ENCODE measurements around the gene TMEM244. TPM values are rescaled to one million over a fixed set of nuclear protein-coding genes. Genes with fewer than 3 reads are reported as not detected.
"Not testable (repeated sequence)": the region's sequence is repeated elsewhere in the genome, so short reads cannot be mapped to it uniquely, and the experiment has no call there.

The TMEM244 gene
- total RNA-seq, 1 experiment from 2014 or later, result not detected

GRCh38 chr6:129802920-129803319 lies 58.2 kb downstream of the TMEM244 start:
- POLR2A ChIA-PET, result interaction anchor here (0.6 kb wide), 1 partner anchor 145 kb away, joined by 3 read pairs; no protein-coding TSS in a partner anchor
- DNase-seq (ENCODE audit: low spot score); H3K4me3 Mint-ChIP-seq; H3K4me1 Mint-ChIP-seq; H3K36me3 Mint-ChIP-seq; H3K27ac Mint-ChIP-seq; CTCF ChIA-PET; ATAC-seq; H3K27me3 Mint-ChIP-seq (ENCODE audit: low read depth): not testable (repeated sequence)
- H3K9me3 Mint-ChIP-seq, result peaks cover 36% of the 10 kb centered on the region

DNA sequence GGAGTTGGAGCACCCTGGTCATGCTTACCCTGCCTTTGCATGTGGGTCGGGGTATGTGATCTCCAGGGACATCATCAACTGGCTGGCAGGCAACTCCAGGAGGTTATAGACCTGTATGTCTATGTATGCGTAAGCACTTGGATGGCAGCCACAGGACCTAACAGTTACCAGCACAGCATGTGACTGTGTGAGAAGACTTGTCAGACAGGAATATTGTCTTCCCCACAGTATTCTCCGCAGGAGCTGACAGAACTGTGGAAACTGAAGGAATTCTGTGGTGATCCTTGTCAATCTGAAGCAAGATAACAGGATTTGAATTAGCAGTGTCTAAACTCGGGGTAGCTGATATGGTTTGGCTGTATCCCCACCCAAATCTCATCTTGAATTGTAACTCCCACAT lies 59.2 kb downstream of the TMEM244 start:
- ChIA-PET POLR2A (no interaction called here), CTCF (no interaction called here)
- Mint-ChIP-seq H3K4me1 (no peaks in the 10 kb centered on the region), H3K9me3 (peaks cover 31% of the 10 kb centered on the region), H3K4me3 (no peak overlapping the region), H3K27ac (no peak overlapping the region), H3K36me3 (peaks cover 9% of the 10 kb centered on the region), H3K27me3 (ENCODE audit: low read depth) (no peaks in the 10 kb centered on the region)
- no peak for TF ChIP-seq PREB (CRISPR knock-in tag; IDR thresholded peaks at IDR 0.05; ENCODE audit: borderline replicate concordance)
- TF ChIP-seq SMAD4 (CRISPR knock-in tag; IDR thresholded peaks at IDR 0.05), result no peak
- TF ChIP-seq, protein P1, sequence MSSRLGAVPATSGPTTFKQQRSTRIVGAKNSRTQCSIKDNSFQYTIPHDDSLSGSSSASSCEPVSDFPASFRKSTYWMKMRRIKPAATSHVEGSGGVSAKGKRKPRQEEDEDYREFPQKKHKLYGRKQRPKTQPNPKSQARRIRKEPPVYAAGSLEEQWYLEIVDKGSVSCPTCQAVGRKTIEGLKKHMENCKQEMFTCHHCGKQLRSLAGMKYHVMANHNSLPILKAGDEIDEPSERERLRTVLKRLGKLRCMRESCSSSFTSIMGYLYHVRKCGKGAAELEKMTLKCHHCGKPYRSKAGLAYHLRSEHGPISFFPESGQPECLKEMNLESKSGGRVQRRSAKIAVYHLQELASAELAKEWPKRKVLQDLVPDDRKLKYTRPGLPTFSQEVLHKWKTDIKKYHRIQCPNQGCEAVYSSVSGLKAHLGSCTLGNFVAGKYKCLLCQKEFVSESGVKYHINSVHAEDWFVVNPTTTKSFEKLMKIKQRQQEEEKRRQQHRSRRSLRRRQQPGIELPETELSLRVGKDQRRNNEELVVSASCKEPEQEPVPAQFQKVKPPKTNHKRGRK (CRISPR knock-in tag; IDR thresholded peaks at IDR 0.05; ENCODE audit: borderline replicate concordance), result no peak
- no peak for TF ChIP-seq JAZF1 (CRISPR knock-in tag; IDR thresholded peaks at IDR 0.05)
- no peak for TF ChIP-seq SMAD3 (CRISPR knock-in tag; IDR thresholded peaks at IDR 0.05; ENCODE audit: borderline replicate concordance)
- TF ChIP-seq STAT6 (CRISPR knock-in tag; conservative IDR thresholded peaks at IDR 0.05; ENCODE audit: low read depth), result no peak
- TF ChIP-seq FOXK1 (CRISPR knock-in tag; IDR thresholded peaks at IDR 0.05), result no peak
- no peak for TF ChIP-seq ZNF416 (CRISPR knock-in tag; IDR thresholded peaks at IDR 0.05)
- TF ChIP-seq ZNF317 (CRISPR knock-in tag; IDR thresholded peaks at IDR 0.05; ENCODE audit: borderline replicate concordance, low read depth), result no peak
- no peak for DNase-seq (ENCODE audit: low spot score)
- no peak for ATAC-seq

DNA sequence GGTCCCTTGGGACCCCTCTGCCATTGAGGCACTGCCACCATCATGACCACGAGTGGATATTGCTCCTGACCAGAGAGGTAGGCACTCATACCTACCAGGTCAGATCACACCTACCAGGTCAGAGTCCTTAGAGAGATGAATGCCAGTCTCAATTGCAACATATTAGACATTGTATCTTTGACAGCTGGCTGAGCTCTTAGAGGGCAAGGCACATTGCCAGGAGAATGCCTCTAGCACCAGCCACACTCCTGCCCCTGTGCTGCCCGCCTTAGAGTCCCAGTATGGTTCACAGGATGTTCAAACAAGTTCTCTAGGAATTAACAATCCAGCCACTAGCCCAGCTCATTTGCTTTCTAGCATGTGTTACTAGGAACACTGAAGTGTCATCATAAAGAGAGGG lies 65.9 kb downstream of the TMEM244 start:
- Mint-ChIP-seq H3K9me3 (peaks cover 8% of the 10 kb centered on the region), H3K4me3 (no peak overlapping the region), H3K4me1 (no peaks in the 10 kb centered on the region), H3K27me3 (ENCODE audit: low read depth) (no peaks in the 10 kb centered on the region), H3K27ac (no peak overlapping the region), H3K36me3 (no peaks in the 10 kb centered on the region)
- ChIA-PET CTCF (interaction anchor here (2.0 kb wide), 1 partner anchor 20 kb away, joined by 6 read pairs; no protein-coding TSS in a partner anchor), POLR2A (no interaction called here)
- no peak for DNase-seq (ENCODE audit: low spot score)
- no peak for ATAC-seq
- TF ChIP-seq ZNF121 (CRISPR knock-in tag; IDR thresholded peaks at IDR 0.05) (no peak), ZNF532 (CRISPR knock-in tag; IDR thresholded peaks at IDR 0.05; ENCODE audit: borderline replicate concordance) (no peak), ZNF317 (CRISPR knock-in tag; IDR thresholded peaks at IDR 0.05; ENCODE audit: borderline replicate concordance, low read depth) (no peak), KAT7 (CRISPR knock-in tag; IDR thresholded peaks at IDR 0.05; ENCODE audit: borderline replicate concordance) (no peak), ZNF425 (CRISPR knock-in tag; conservative IDR thresholded peaks at IDR 0.05) (no peak)
- TF ChIP-seq, protein P2, sequence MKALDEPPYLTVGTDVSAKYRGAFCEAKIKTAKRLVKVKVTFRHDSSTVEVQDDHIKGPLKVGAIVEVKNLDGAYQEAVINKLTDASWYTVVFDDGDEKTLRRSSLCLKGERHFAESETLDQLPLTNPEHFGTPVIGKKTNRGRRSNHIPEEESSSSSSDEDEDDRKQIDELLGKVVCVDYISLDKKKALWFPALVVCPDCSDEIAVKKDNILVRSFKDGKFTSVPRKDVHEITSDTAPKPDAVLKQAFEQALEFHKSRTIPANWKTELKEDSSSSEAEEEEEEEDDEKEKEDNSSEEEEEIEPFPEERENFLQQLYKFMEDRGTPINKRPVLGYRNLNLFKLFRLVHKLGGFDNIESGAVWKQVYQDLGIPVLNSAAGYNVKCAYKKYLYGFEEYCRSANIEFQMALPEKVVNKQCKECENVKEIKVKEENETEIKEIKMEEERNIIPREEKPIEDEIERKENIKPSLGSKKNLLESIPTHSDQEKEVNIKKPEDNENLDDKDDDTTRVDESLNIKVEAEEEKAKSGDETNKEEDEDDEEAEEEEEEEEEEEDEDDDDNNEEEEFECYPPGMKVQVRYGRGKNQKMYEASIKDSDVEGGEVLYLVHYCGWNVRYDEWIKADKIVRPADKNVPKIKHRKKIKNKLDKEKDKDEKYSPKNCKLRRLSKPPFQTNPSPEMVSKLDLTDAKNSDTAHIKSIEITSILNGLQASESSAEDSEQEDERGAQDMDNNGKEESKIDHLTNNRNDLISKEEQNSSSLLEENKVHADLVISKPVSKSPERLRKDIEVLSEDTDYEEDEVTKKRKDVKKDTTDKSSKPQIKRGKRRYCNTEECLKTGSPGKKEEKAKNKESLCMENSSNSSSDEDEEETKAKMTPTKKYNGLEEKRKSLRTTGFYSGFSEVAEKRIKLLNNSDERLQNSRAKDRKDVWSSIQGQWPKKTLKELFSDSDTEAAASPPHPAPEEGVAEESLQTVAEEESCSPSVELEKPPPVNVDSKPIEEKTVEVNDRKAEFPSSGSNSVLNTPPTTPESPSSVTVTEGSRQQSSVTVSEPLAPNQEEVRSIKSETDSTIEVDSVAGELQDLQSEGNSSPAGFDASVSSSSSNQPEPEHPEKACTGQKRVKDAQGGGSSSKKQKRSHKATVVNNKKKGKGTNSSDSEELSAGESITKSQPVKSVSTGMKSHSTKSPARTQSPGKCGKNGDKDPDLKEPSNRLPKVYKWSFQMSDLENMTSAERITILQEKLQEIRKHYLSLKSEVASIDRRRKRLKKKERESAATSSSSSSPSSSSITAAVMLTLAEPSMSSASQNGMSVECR (CRISPR knock-in tag; IDR thresholded peaks at IDR 0.05; ENCODE audit: borderline replicate concordance), result no peak
